MM.1S (cell line): Measurements from ENCODE around the gene DPH3.
"Not testable (repeated sequence)": the region's sequence is repeated elsewhere in the genome, so short reads cannot be mapped to it uniquely, and the experiment has no call there.

Experiments
- DNase-seq: peaks from one replicate; pipeline ENCODE4 v3.0.0-alpha.2; 2015
- H2AFZ ChIP-seq: fragments of 300-600 bp; sonication (generic); 2 replicates; pipeline ENCODE4 v1.6.0; 2016; ENCODE audit warnings: antibody characterized with exemption, low read length
- H3F3A ChIP-seq: fragments of 300-600 bp; sonication (generic); 2 replicates; pipeline ENCODE4 v1.6.1; 2016; ENCODE audit warnings: mild to moderate bottlenecking, antibody characterized with exemption, low read length, moderate library complexity, mixed read lengths; ENCODE audit not compliant: insufficient read depth
- H3K27ac ChIP-seq: fragments of 300-600 bp; sonication (generic); 2 replicates; pipeline ENCODE4 v1.5.1; 2016; ENCODE audit warnings: mild to moderate bottlenecking, low read length
- H3K27me3 ChIP-seq: fragments of 300-600 bp; sonication (generic); replicated peaks from 2 replicates; pipeline ENCODE4 v1.6.0; 2016; ENCODE audit warnings: low read length; ENCODE audit not compliant: insufficient read depth
- H3K36me3 ChIP-seq: fragments of 300-600 bp; sonication (generic); replicated peaks from 2 replicates; pipeline ENCODE4 v1.6.1; 2016; ENCODE audit warnings: mild to moderate bottlenecking, low read length, mixed read lengths; ENCODE audit not compliant: insufficient read depth
- H3K4me1 ChIP-seq: fragments of 300-600 bp; sonication (generic); 2 replicates; pipeline ENCODE4 v1.6.1; 2016; ENCODE audit warnings: low read length, mixed read lengths
- H3K4me2 ChIP-seq: fragments of 300-600 bp; sonication (generic); 2 replicates; pipeline ENCODE4 v1.6.0; 2016; ENCODE audit warnings: low read depth, low read length
- H3K4me3 ChIP-seq: fragments of 300-600 bp; sonication (generic); 2 replicates; pipeline ENCODE4 v1.5.1; 2016; ENCODE audit warnings: low read length, mixed read lengths
- H3K79me2 ChIP-seq: fragments of 300-600 bp; sonication (generic); 2 replicates; pipeline ENCODE4 v1.6.1; 2016; ENCODE audit warnings: mixed run types, low read length, mixed read lengths
- H3K9ac ChIP-seq: fragments of 300-600 bp; sonication (generic); 2 replicates; pipeline ENCODE4 v1.6.1; 2016; ENCODE audit warnings: low read length, mixed read lengths
- H3K9me2 ChIP-seq: fragments of 300-600 bp; sonication (generic); replicated peaks from 2 replicates; pipeline ENCODE4 v1.6.1; 2016; ENCODE audit warnings: mild to moderate bottlenecking, low read length, mixed read lengths; ENCODE audit not compliant: insufficient read depth
- H3K9me3 ChIP-seq: fragments of 300-600 bp; sonication (generic); replicated peaks from 2 replicates; pipeline ENCODE4 v1.6.1; 2016; ENCODE audit warnings: mild to moderate bottlenecking, low read length, mixed read lengths; ENCODE audit not compliant: insufficient read depth
- H4K20me1 ChIP-seq: fragments of 300-600 bp; sonication (generic); 2 replicates; pipeline ENCODE4 v1.6.1; 2016; ENCODE audit warnings: mild to moderate bottlenecking, low read length, moderate library complexity, mixed read lengths; ENCODE audit not compliant: insufficient read depth
- CTCF ChIP-seq: fragments of 300-600 bp; sonication (generic); IDR thresholded peaks from 2 replicates; pipeline ENCODE4 v1.5.1; 2016; ENCODE audit warnings: antibody characterized with exemption, low read length, mixed read lengths
- EZH2 ChIP-seq: fragments of 300-600 bp; sonication (generic); optimal IDR thresholded peaks from 2 replicates; pipeline ENCODE3; 2017; ENCODE audit warnings: low read depth, mild to moderate bottlenecking, antibody characterized with exemption, low read length, mixed read lengths
- EZH2phosphoT487 ChIP-seq: fragments of 300-600 bp; sonication (generic); IDR thresholded peaks from 2 replicates; pipeline ENCODE4 v1.6.1; 2018; ENCODE audit warnings: antibody characterized with exemption, low read length

Gene DPH3

DNA sequence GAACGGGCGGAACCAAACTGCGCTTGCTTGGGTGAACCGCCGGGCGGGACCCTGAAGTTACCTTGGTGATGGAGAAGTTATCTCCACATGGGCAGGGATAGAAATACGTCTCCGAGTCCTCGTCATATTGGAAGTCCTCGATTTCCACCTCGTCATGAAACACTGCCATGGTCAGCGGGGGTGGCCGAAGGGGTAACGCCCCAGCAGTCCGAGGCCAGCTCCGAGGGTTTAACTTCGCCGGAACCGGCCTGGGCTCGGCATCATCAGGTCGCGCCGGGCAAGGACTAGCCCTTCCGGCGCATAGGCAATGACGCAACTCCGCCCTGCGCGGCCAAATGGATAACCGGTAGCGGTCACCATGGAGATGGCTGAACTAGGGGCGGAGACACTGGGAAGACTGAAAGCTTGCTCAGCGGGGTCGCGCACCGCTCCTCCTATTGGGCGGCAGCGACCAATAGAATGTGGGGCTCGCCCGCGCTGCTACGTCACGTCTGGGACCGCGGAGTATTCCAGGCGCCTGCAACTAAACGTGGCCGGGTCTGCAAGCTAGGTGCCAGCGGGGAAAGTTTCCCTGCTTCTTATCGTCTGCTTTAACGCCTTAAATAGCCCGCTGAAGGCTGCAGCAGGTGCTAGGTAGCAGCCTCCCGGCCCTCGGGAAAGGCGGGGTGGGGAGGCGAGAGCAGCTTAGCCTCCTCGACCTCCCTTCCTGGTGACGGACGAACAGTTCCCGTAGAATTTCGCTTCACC, at the start of gene DPH3, which contains the start of gene OXNAD1:
Gene DPH3 (minus strand): TSS at position 236 of the 747 bp plus-strand sequence. CDS start 67 bp downstream, at position 169.
Gene OXNAD1 (plus strand): TSS at position 505 of the 747 bp plus-strand sequence. CDS start 5,741 bp downstream, outside the sequence.
- DNase-seq: peak; percentile 100
- Histone ChIP-seq H3K9ac (peak within 1 kb of the TSS; percentile 98), H4K20me1 (no peaks in the 10 kb centered on the region), H3K4me2 (peak within 1 kb of the TSS; percentile 92), H2AFZ (peak within 1 kb of the TSS; percentile 72), H3F3A (peaks cover 27% of the 10 kb centered on the region), H3K9me2 (no peaks in the 10 kb centered on the region), H3K36me3 (peaks cover 2% of the 10 kb centered on the region; the same call in 1 of the 2 replicates), H3K4me3 (peak within 1 kb of the TSS; percentile 97), H3K79me2 (peaks cover 82% of the 10 kb centered on the region), H3K27ac (peak within 1 kb of the TSS; percentile 94), H3K27me3 (no peaks in the 10 kb centered on the region), H3K4me1 (peaks cover 8% of the 10 kb centered on the region; the same call in 1 of the 2 replicates), H3K9me3 (no peaks in the 10 kb centered on the region)
- no peak for TF ChIP-seq CTCF
- TF ChIP-seq EZH2phosphoT487: no peak
- TF ChIP-seq EZH2: no peak

GRCh38 chr3:16313886-16314645, 49.3 kb upstream of the DPH3 start:
- DNase-seq: no peak
- Histone ChIP-seq H3K4me1 (0 out of 2 replicates have a peak, but pooled peaks cover 1% of the 10 kb centered on the region), H3K27ac (no peak overlapping the region), H3K79me2 (no peaks in the 10 kb centered on the region), H3K9me2 (no peaks in the 10 kb centered on the region), H3K9me3 (no peaks in the 10 kb centered on the region), H3K27me3 (no peaks in the 10 kb centered on the region), H2AFZ (no peak overlapping the region), H4K20me1 (no peaks in the 10 kb centered on the region), H3K4me2 (no peak overlapping the region), H3K4me3 (no peak overlapping the region), H3K36me3 (no peaks in the 10 kb centered on the region), H3F3A (no peaks in the 10 kb centered on the region), H3K9ac (no peak overlapping the region)
- TF ChIP-seq CTCF (no peak), EZH2 (no peak), EZH2phosphoT487 (no peak)

DNA sequence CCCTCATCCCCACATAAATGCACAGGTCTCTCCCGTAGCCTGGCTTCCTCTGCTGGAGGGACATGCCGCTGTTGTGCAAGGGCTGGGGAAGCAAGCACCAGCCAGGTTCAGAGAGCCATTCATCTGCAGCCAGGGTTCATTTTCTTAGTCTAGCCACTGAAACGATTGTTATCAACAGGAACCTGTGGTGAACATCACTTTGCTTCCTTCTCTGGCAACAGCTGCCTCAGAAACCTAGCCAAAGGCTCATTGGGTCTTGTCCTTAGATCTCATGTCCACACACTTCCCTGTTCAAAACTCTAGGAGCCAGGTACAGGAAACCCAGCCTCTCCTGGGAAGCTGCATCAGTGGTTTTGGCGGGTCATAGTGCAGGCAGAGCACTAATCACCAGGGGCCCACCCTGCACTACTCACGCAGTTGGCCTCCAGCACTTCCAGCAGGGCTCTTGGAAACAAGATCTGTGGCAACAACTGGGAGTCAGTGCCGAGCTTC, 47.3 kb upstream of the DPH3 start:
- Histone ChIP-seq H3K9me2 (no peaks in the 10 kb centered on the region), H3K4me2 (no peak overlapping the region), H3K36me3 (peaks cover 4% of the 10 kb centered on the region; the same call in 1 of the 2 replicates), H3K4me1 (0 out of 2 replicates have a peak, but pooled peaks cover 3% of the 10 kb centered on the region), H3K9me3 (no peaks in the 10 kb centered on the region), H3K27ac (no peak overlapping the region), H3K27me3 (no peaks in the 10 kb centered on the region), H3K79me2 (peaks cover 10% of the 10 kb centered on the region; the same call in 1 of the 2 replicates), H2AFZ (no peak overlapping the region), H4K20me1 (no peaks in the 10 kb centered on the region), H3K4me3 (no peak overlapping the region), H3F3A (no peaks in the 10 kb centered on the region), H3K9ac (no peak overlapping the region)
- no peak for DNase-seq
- TF ChIP-seq EZH2phosphoT487 (no peak), EZH2 (no peak), CTCF (no peak)

DNA sequence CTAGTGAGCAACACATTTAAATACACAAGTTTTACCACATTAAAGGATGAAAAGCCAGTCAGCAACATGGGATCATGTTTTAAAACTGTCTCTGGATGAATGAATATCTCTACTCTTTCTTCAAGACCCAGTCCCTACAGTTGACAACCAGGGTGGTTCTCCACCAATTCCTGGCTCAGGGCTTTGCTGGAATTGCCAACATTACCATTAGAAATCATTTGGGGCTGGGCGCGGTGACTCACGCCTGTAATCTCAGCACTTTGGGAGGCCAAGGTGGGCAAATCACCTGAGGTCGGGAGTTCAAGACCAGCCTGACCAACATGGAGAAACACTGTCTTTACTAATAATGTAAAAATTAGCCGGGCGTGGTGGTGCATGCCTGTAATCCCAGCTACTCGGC, 45.7 kb upstream of the DPH3 start:
- not testable (repeated sequence) for H4K20me1 ChIP-seq, H3K9me2 ChIP-seq, H2AFZ ChIP-seq, H3K36me3 ChIP-seq, DNase-seq, H3K9me3 ChIP-seq, H3K27me3 ChIP-seq, H3K4me2 ChIP-seq, H3K4me3 ChIP-seq, H3K9ac ChIP-seq, H3F3A ChIP-seq, H3K4me1 ChIP-seq, H3K27ac ChIP-seq
- H3K79me2 ChIP-seq: peaks cover 19% of the 10 kb centered on the region; the same call in 1 of the 2 replicates
